Stimulated activated CD4-positive, alpha-beta T cell treated with anti-CD3 and anti-CD28 coated beads, Interleukin-2, amount 100 ng/mL, for 48 hours (primary cell): ENCODE data around the gene TEX11.
"Not testable (repeated sequence)": the region's sequence is repeated elsewhere in the genome, so short reads cannot be mapped to it uniquely, and the experiment has no call there.

Experiments
- DNase-seq, 2 donors: peaks; one replicate each; pipeline ENCODE4 v3.0.0-alpha.2; 2020

Gene TEX11

GRCh38 chrX:70908541-70908940 lies at the start of gene TEX11:
Gene TEX11, minus strand, starts transcription at chrX:70908711. Its CDS starts 922 bp downstream, at chrX:70907789.
- no peak for DNase-seq

GRCh38 chrX:70954871-70955270 lies 46.4 kb upstream of the TEX11 start:
- no peak for DNase-seq

GRCh38 chrX:70924294-70924911 lies 15.9 kb upstream of the TEX11 start:
- DNase-seq: no peak

- no peak for DNase-seq
These were observed 14.4 kb upstream of the TEX11 start for GRCh38 chrX:70922774-70923473.

- DNase-seq: no peak
These were observed 13.3 kb upstream of the TEX11 start for GRCh38 chrX:70921709-70922352.

- DNase-seq: no peak
These were observed 8.2 kb upstream of the TEX11 start for GRCh38 chrX:70916754-70917153.

GRCh38 chrX:70907900-70908299 lies 611 bp downstream of the TEX11 start:
- no peak for DNase-seq

GRCh38 chrX:70901465-70901864 lies 7.0 kb downstream of the TEX11 start:
- no peak for DNase-seq

GRCh38 chrX:70890441-70890840 lies 18.1 kb downstream of the TEX11 start:
- not testable (repeated sequence) for DNase-seq

- no peak for DNase-seq
These were observed 29.6 kb downstream of the TEX11 start for GRCh38 chrX:70878902-70879301.

- no peak for DNase-seq
These were observed 56.2 kb downstream of the TEX11 start for GRCh38 chrX:70852294-70852693.

GRCh38 chrX:70844081-70844480 lies 64.4 kb downstream of the TEX11 start:
- DNase-seq: not testable (repeated sequence)

GRCh38 chrX:70843620-70844019 lies 64.9 kb downstream of the TEX11 start:
- not testable (repeated sequence) for DNase-seq

- DNase-seq: no peak
These were observed 73.9 kb downstream of the TEX11 start for GRCh38 chrX:70834589-70834988.

GRCh38 chrX:70826715-70827114 lies 81.8 kb downstream of the TEX11 start:
- no peak for DNase-seq

GRCh38 chrX:70825366-70825765 lies 83.1 kb downstream of the TEX11 start:
- no peak for DNase-seq

- DNase-seq: no peak
These were observed 99.3 kb downstream of the TEX11 start for GRCh38 chrX:70808942-70809940.

- DNase-seq: no peak
These were observed 102.4 kb downstream of the TEX11 start for GRCh38 chrX:70806081-70806480.

- not testable (repeated sequence) for DNase-seq
These were observed 111.8 kb downstream of the TEX11 start for GRCh38 chrX:70796742-70797141.

- no peak for DNase-seq
These were observed 134.3 kb downstream of the TEX11 start for GRCh38 chrX:70774223-70774622.

GRCh38 chrX:70769659-70770227 lies 138.8 kb downstream of the TEX11 start:
- no peak for DNase-seq

- DNase-seq: no peak
These were observed 146.2 kb downstream of the TEX11 start for GRCh38 chrX:70762285-70762684.
